H4 (cell line): ENCODE results near the gene SEPTIN8. TPM values are rescaled to one million over a fixed set of nuclear protein-coding genes. Genes with fewer than 3 reads are reported as not detected.
"Not testable (repeated sequence)": the region's sequence is repeated elsewhere in the genome, so short reads cannot be mapped to it uniquely, and the experiment has no call there.

Experiments
- DNase-seq: peaks from one replicate; pipeline ENCODE4 v3.0.0-alpha.2; 2015; ENCODE audit warnings: low spot score
- total RNA-seq: library from RNA; depleted of rRNA; stranded (reverse); fragments of >200 nt; shearing (Covaris generic); gene quantifications from 2 replicates; pipeline ENCODE4 v1.2.3, GENCODE V29; 2014

The SEPTIN8 gene
- total RNA-seq, 1 experiment from 2014 or later = 33.7 TPM

GRCh38 chr5:132812781-132813598, 36.0 kb upstream of the SEPTIN8 start, which contains the start of gene SOWAHA:
Gene SOWAHA, plus strand, starts transcription at chr5:132813302. Its CDS starts 320 bp downstream, at chr5:132813622.
- no peak for DNase-seq

- DNase-seq = no peak
These were observed 35.2 kb upstream of the SEPTIN8 start for GRCh38 chr5:132812123-132812765.

- no peak for DNase-seq
These were observed 33.6 kb upstream of the SEPTIN8 start for GRCh38 chr5:132810605-132811004.

GRCh38 chr5:132808866-132809265, 31.8 kb upstream of the SEPTIN8 start:
- no peak for DNase-seq

GRCh38 chr5:132808448-132808847, 31.4 kb upstream of the SEPTIN8 start:
- no peak for DNase-seq

- DNase-seq = no peak
These were observed 30.3 kb upstream of the SEPTIN8 start for GRCh38 chr5:132807163-132807838.

- DNase-seq = not testable (repeated sequence)
These were observed 29.7 kb upstream of the SEPTIN8 start for GRCh38 chr5:132806804-132807162.

GRCh38 chr5:132805872-132806271, 28.8 kb upstream of the SEPTIN8 start:
- not testable (repeated sequence) for DNase-seq

GRCh38 chr5:132804219-132804618, 27.2 kb upstream of the SEPTIN8 start:
- not testable (repeated sequence) for DNase-seq

GRCh38 chr5:132802685-132803066, 25.6 kb upstream of the SEPTIN8 start:
- DNase-seq = not testable (repeated sequence)

- DNase-seq = no peak
These were observed 25.1 kb upstream of the SEPTIN8 start for GRCh38 chr5:132802044-132802684.

GRCh38 chr5:132800545-132800944, 23.5 kb upstream of the SEPTIN8 start:
- no peak for DNase-seq

- no peak for DNase-seq
These were observed 22.4 kb upstream of the SEPTIN8 start for GRCh38 chr5:132799392-132799791.

- DNase-seq = no peak
These were observed 20.6 kb upstream of the SEPTIN8 start for GRCh38 chr5:132797651-132798050.

- no peak for DNase-seq
These were observed 14.0 kb upstream of the SEPTIN8 start for GRCh38 chr5:132791026-132791425.

GRCh38 chr5:132790201-132790865, 13.3 kb upstream of the SEPTIN8 start:
- no peak for DNase-seq

GRCh38 chr5:132788990-132789886, 12.2 kb upstream of the SEPTIN8 start:
- DNase-seq = no peak

- DNase-seq = no peak
These were observed 11.5 kb upstream of the SEPTIN8 start for GRCh38 chr5:132788508-132788907.

GRCh38 chr5:132787076-132787475, 10.0 kb upstream of the SEPTIN8 start:
- no peak for DNase-seq

GRCh38 chr5:132785864-132786263, 8.8 kb upstream of the SEPTIN8 start:
- DNase-seq = no peak

GRCh38 chr5:132785365-132785764, 8.3 kb upstream of the SEPTIN8 start:
- no peak for DNase-seq
